Mucosa of rectum (tissue), 2 donors: Measurements from ENCODE around the gene LEPR.
"Not testable (repeated sequence)": the region's sequence is repeated elsewhere in the genome, so short reads cannot be mapped to it uniquely, and the experiment has no call there.

ENCODE experiments used
- H3K27ac ChIP-seq, 2 donors: one replicate each; pipeline ENCODE4 v1.7.0; 2013; ENCODE audit warnings: inconsistent platforms in 2 of 2, low read depth in 2 of 2, low read length in 2 of 2
- H3K27me3 ChIP-seq, 2 donors: one replicate each; pipeline ENCODE4 v1.7.0; 2013; ENCODE audit warnings: low read length in 2 of 2; ENCODE audit not compliant: control insufficient read depth in 2 of 2, insufficient read depth in 2 of 2
- H3K36me3 ChIP-seq, 2 donors: one replicate each; pipeline ENCODE4 v1.7.0; 2013; ENCODE audit warnings: low read length in 2 of 2; ENCODE audit not compliant: control insufficient read depth in 2 of 2, insufficient read depth in 2 of 2
- H3K4me1 ChIP-seq, 2 donors: one replicate each; pipeline ENCODE4 v1.7.0; 2013; ENCODE audit warnings: low read length in 2 of 2, mild to moderate bottlenecking in 1 of 2; ENCODE audit not compliant: control insufficient read depth in 2 of 2, insufficient read depth in 2 of 2
- H3K4me3 ChIP-seq, 2 donors: one replicate each; pipeline ENCODE4 v1.7.0; 2013; ENCODE audit warnings: low read length in 2 of 2
- H3K9ac ChIP-seq, 2 donors: one replicate each; pipeline ENCODE4 v1.7.0; 2013; ENCODE audit warnings: low read length in 2 of 2, low read depth in 1 of 2, mild to moderate bottlenecking in 1 of 2
- H3K9me3 ChIP-seq, 2 donors: one replicate each; pipeline ENCODE4 v1.7.0; 2013; ENCODE audit warnings: low read length in 2 of 2; ENCODE audit not compliant: control insufficient read depth in 2 of 2
- donor health status: healthy.
- donor health status: Normal muscosa, but diverticular disease.

The LEPR gene

GRCh38 chr1:65444128-65444640, 23.7 kb downstream of the LEPR start:
- no peaks in the 10 kb centered on the region for H3K4me1 ChIP-seq

DNA sequence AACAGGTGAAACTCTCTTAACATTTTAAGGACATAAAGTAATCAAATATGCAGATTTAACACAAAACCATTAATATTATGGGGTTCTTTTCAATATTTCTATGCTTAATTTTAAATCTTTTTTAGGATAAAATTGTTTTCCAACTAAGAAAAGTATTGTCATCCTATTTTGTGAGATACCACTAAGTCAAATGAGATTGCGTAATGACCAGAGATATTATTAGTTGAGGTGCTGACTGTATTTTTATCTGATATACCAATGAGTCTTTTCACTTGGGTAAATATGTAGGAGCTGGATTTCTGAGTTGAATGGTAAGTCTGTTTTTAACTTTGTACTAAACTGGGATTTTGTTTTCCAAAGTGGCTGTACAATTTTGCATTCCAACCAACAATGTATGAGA, 25.4 kb downstream of the LEPR start:
- Histone ChIP-seq H3K9ac (no peak overlapping the region), H3K27ac (no peak overlapping the region), H3K4me1 (no peaks in the 10 kb centered on the region), H3K4me3 (no peak overlapping the region), H3K27me3 (no peaks in the 10 kb centered on the region), H3K36me3 (no peaks in the 10 kb centered on the region), H3K9me3 (no peaks in the 10 kb centered on the region)

More at GRCh38 chr1:65444128-65444640, 23.7 kb downstream of the LEPR start:
- Histone ChIP-seq H3K9me3 (no peaks in the 10 kb centered on the region), H3K9ac (no peak overlapping the region), H3K27ac (no peak overlapping the region), H3K36me3 (no peaks in the 10 kb centered on the region), H3K27me3 (no peaks in the 10 kb centered on the region), H3K4me3 (no peak overlapping the region)

DNA sequence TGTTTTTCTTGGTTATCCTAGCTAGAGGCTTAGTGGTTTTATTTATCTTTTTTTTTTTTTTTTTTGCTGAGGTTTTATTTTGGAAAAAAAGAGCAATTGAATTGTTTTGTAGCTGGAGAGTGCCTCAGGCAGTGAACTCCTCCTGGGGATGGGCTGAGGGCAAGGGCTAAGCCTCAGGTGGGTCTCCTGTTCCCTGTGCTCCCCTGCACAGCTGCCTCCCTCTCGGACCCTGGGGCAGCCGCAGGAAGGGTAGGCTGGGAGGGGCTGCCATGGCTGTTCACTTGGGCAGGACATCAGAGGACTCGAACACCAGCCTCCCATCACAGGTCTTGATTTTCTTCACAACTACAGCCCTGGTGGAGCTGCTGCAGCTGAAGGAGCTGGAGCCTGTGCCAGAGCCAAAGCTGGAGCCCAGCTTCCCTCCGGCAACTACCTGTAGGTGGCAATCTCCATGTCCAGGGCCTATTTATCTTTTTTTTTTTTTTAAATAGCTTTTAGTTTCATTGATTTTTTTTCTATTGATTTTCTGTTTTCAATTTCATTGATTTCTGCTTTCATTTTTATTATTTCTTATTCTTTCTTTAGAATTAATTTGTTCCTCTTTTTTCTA, 28.9 kb downstream of the LEPR start:
- Histone ChIP-seq H3K4me3 (no peak overlapping the region), H3K4me1 (no peaks in the 10 kb centered on the region), H3K27me3 (no peaks in the 10 kb centered on the region), H3K27ac (no peak overlapping the region), H3K9ac (no peak overlapping the region), H3K9me3 (no peaks in the 10 kb centered on the region), H3K36me3 (no peaks in the 10 kb centered on the region)

- H3K27me3 ChIP-seq, H3K9me3 ChIP-seq, H3K4me1 ChIP-seq, H3K36me3 ChIP-seq, H3K9ac ChIP-seq, H3K4me3 ChIP-seq, H3K27ac ChIP-seq: not testable (repeated sequence)
These were observed 35.2 kb downstream of the LEPR start for GRCh38 chr1:65455678-65456077.

DNA sequence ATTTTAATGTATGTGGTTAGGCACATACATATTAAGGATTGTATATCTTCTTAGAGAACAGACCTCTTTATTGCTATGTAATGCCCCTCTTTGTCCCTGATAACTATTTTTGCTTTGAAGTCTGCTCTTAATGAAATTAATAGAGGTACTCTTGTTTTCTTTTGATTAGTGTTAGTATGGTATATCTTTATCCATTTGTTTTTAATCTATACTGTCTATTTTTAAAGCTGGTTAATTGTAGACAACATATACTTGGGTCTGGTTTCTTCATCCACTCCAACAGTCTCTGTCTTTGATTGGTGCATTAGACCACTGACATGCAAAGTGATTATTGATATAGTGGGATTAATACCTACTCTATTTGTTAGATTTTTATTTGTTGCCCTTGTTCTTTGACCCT, 36.0 kb downstream of the LEPR start:
- H3K36me3 ChIP-seq, result no peaks in the 10 kb centered on the region
- H3K4me1 ChIP-seq, result no peaks in the 10 kb centered on the region
- H3K27me3 ChIP-seq, result no peaks in the 10 kb centered on the region
- no peaks in the 10 kb centered on the region for H3K9me3 ChIP-seq
- H3K9ac ChIP-seq, result no peak overlapping the region
- no peak overlapping the region for H3K27ac ChIP-seq
- H3K4me3 ChIP-seq, result no peak overlapping the region

GRCh38 chr1:65457868-65458267, 37.4 kb downstream of the LEPR start:
- Histone ChIP-seq H3K4me3 (no peak overlapping the region), H3K27ac (no peak overlapping the region), H3K27me3 (no peaks in the 10 kb centered on the region), H3K9me3 (no peaks in the 10 kb centered on the region), H3K36me3 (no peaks in the 10 kb centered on the region), H3K9ac (no peak overlapping the region), H3K4me1 (no peaks in the 10 kb centered on the region)

GRCh38 chr1:65458730-65459396, 38.4 kb downstream of the LEPR start:
- H3K27ac ChIP-seq, result no peak overlapping the region
- H3K9me3 ChIP-seq, result no peaks in the 10 kb centered on the region
- H3K4me1 ChIP-seq, result no peaks in the 10 kb centered on the region
- no peak overlapping the region for H3K9ac ChIP-seq
- H3K4me3 ChIP-seq, result no peak overlapping the region
- no peaks in the 10 kb centered on the region for H3K27me3 ChIP-seq
- H3K36me3 ChIP-seq, result no peaks in the 10 kb centered on the region

- H3K4me3 ChIP-seq, result no peak overlapping the region
- no peaks in the 10 kb centered on the region for H3K27me3 ChIP-seq
- H3K9ac ChIP-seq, result no peak overlapping the region
- no peaks in the 10 kb centered on the region for H3K4me1 ChIP-seq
- no peak overlapping the region for H3K27ac ChIP-seq
- no peaks in the 10 kb centered on the region for H3K9me3 ChIP-seq
- no peaks in the 10 kb centered on the region for H3K36me3 ChIP-seq
These were observed 38.9 kb downstream of the LEPR start for GRCh38 chr1:65459397-65459768.

DNA sequence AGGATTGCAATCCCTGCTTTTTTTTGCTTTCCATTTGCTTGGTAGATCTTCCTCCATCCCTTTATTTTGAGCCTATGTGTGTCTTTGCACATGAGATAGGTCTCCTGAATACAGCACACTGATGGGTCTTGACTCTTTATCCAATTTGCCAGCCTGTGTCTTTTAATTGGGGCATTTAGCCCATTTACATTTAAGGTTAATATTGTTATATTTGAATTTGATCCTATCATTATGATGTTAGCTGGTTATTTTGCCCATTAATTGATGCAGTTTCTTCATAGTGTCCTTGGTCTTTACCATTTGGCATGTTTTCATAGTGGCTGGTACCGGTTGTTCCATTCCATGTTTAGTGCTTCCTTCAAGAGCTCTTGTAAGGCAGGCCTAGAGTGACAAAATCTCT, 45.4 kb downstream of the LEPR start:
- not testable (repeated sequence) for H3K27me3 ChIP-seq, H3K4me1 ChIP-seq, H3K36me3 ChIP-seq, H3K9ac ChIP-seq, H3K27ac ChIP-seq, H3K4me3 ChIP-seq, H3K9me3 ChIP-seq

DNA sequence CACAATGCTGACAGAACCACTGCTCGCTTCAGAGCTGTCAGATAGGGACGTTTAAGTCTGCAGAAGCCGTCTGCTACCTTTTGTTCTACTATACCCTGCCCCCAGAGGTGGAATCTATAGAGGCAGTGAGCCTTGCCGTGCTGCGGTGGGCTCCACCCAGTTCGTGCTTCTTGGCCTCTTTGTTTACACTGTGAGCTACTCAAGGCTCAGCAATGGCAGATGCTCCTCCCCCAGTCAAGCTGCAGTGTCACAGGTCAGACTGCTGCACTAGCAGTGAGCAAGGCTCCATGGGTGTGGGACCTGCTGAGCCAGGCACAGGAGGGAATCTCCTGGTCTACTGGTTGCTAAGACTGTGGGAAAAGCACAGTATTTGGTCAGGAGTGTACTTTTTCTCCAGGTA, 47.1 kb downstream of the LEPR start:
- H3K36me3 ChIP-seq, result no peaks in the 10 kb centered on the region
- no peaks in the 10 kb centered on the region for H3K4me1 ChIP-seq
- H3K27me3 ChIP-seq, result no peaks in the 10 kb centered on the region
- H3K27ac ChIP-seq, result no peak overlapping the region
- no peak overlapping the region for H3K4me3 ChIP-seq
- no peaks in the 10 kb centered on the region for H3K9me3 ChIP-seq
- no peak overlapping the region for H3K9ac ChIP-seq
